ENCODE measurements around the gene TNP2. TPM values are rescaled to one million over a fixed set of nuclear protein-coding genes. Genes with fewer than 3 reads are reported as not detected.

The TNP2 gene
- total and polyA plus RNA-seq, 7 donors: not detected

GRCh38 chr16:11310634-11310977, 41.5 kb upstream of the TNP2 start:
- TF ChIP-seq CTCF (IDR thresholded peaks at IDR 0.05): no peak
- DNase-seq (no peak), ATAC-seq (no peak)
- H3K4me3 ChIP-seq: no peak overlapping the region
- H3K27me3 ChIP-seq (ENCODE audit: insufficient read depth in 3 of 3, low read length in 2 of 3): peaks cover 0 to 1% (median 0%) of the 10 kb centered on the region in 3 donors
- no peak overlapping the region for H3K27ac ChIP-seq
- intact Hi-C loops (cut with DNase I): no loop called here
- H3K4me1 ChIP-seq: no peaks in the 10 kb centered on the region
- WGBS, 3 donors: 90 to 94% (median 92%) methylated on average over 3 of the region's 3 CpGs
- H3K36me3 ChIP-seq (ENCODE audit: insufficient read depth in 1 of 2, low read depth in 1 of 2): no peaks in the 10 kb centered on the region
- no peaks in the 10 kb centered on the region for H3K9me3 ChIP-seq

- Histone ChIP-seq H3K27ac (no peak overlapping the region), H3K9me3 (no peaks in the 10 kb centered on the region), H3K27me3 (ENCODE audit: insufficient read depth in 3 of 3, low read length in 2 of 3) (no peaks in the 10 kb centered on the region), H3K4me3 (no peak overlapping the region), H3K36me3 (ENCODE audit: insufficient read depth in 1 of 2, low read depth in 1 of 2) (no peaks in the 10 kb centered on the region), H3K4me1 (no peaks in the 10 kb centered on the region)
- intact Hi-C loops (cut with DNase I): no loop called here
- no peak for TF ChIP-seq CTCF (IDR thresholded peaks at IDR 0.05)
- ATAC-seq (no peak), DNase-seq (no peak)
- WGBS, 3 donors: 61 to 62% (median 62%) methylated on average over 9 of the region's 9 CpGs
These were observed 40.9 kb upstream of the TNP2 start for GRCh38 chr16:11309895-11310633.

- no peak overlapping the region for H3K4me3 ChIP-seq
- H3K9me3 ChIP-seq: no peaks in the 10 kb centered on the region
- no peak overlapping the region for H3K27ac ChIP-seq
- no peaks in the 10 kb centered on the region for H3K27me3 ChIP-seq (ENCODE audit: insufficient read depth in 3 of 3, low read length in 2 of 3)
- TF ChIP-seq CTCF (IDR thresholded peaks at IDR 0.05): no peak
- 49 to 55% (median 53%) methylated on average over 15 of the region's 15 CpGs for WGBS, 3 donors
- no peak for ATAC-seq
- H3K36me3 ChIP-seq (ENCODE audit: insufficient read depth in 1 of 2, low read depth in 1 of 2): no peaks in the 10 kb centered on the region
- DNase-seq: no peak
- H3K4me1 ChIP-seq: no peaks in the 10 kb centered on the region
- intact Hi-C loops (cut with DNase I): no loop called here
These were observed 39.6 kb upstream of the TNP2 start for GRCh38 chr16:11308493-11309283.

- TF ChIP-seq CTCF (IDR thresholded peaks at IDR 0.05): no peak
- no peak overlapping the region for H3K4me3 ChIP-seq
- no peaks in the 10 kb centered on the region for H3K4me1 ChIP-seq
- DNase-seq: no peak
- no peaks in the 10 kb centered on the region for H3K36me3 ChIP-seq (ENCODE audit: insufficient read depth in 1 of 2, low read depth in 1 of 2)
- no peak overlapping the region for H3K27ac ChIP-seq
- intact Hi-C loops (cut with DNase I): no loop called here
- ATAC-seq: no peak
- WGBS, 3 donors: 82 to 86% (median 84%) methylated on average over 21 of the region's 21 CpGs
- H3K9me3 ChIP-seq: no peaks in the 10 kb centered on the region
- H3K27me3 ChIP-seq (ENCODE audit: insufficient read depth in 3 of 3, low read length in 2 of 3): no peaks in the 10 kb centered on the region
These were observed 38.7 kb upstream of the TNP2 start for GRCh38 chr16:11307639-11308492.
